HG03442 (cell line): ENCODE measurements around the gene HOXA13.

ENCODE experiments used
- ATAC-seq: cut with Tn5 transposase; IDR thresholded peaks from one replicate; pipeline ENCODE4 v1.9.1; 2021; ENCODE audit warnings: mild to moderate bottlenecking, moderate library complexity; ENCODE audit not compliant: unreplicated experiment

The HOXA13 gene

DNA sequence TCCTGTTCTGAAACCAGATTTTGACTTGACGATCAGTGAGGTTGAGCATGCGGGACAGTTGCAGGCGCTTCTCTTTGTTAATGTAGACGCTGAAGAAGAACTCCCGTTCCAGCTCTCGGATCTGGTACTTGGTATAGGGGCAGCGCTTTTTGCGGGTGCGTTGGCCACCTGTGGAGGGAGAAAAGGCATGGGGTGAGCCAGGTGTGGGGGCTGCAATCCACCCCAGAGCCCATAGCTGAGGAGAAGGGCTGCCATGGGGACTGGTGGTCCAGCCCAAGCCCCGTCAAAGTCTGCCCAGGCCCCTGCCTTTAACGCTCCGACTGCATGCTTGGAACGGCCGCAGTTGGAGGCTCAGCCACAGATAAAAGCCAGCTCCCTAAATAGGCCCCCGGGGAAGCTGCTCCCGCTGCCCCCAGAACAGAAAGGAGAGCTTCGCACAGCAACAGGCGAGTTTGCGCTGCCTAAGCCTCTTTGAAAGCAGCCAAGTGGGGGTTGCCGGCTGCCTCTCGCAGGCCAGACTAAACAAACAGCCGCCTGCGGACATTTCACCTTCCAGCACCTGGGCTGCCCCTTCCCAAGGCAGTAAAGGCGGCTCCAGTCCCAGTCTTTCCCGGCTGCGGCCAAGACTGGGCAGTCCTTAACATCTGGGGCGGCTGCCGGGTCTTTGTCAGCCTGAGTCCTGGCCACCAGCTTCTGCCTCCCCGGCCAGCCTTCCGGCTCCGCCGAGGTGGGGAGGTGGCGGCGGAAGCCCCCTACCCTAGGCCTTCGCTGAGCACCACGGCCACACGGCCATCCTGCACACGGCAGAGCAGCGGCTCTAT is 16.8 kb downstream of the HOXA13 start:
- ATAC-seq = no peak

DNA sequence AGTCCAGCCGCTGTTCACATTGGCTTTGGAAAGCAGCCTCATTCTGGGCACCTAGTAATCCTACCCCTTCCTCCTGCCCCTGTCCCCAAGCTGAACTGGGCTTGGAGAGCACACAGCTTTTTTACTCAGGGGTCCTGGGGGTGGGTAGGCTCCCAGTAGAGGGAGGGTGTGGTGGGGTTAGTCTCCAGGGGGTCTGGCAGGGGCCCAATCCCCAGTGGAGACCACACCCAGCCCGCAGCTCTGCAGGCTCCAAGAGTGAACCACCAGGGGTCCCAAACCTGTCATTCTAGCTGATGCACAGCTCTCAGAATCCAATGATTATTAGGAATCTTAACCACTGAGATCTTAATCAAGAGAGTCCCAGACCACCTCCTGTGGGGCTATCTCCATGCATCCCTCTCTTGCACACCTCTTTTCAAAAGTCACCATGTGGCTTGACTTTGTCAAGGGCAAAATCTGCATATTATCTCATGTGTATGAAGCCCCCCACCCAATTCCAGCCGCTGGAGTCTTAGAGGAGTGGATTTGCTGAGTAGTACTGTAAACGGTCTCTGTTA is 17.5 kb downstream of the HOXA13 start:
- no peak for ATAC-seq

DNA sequence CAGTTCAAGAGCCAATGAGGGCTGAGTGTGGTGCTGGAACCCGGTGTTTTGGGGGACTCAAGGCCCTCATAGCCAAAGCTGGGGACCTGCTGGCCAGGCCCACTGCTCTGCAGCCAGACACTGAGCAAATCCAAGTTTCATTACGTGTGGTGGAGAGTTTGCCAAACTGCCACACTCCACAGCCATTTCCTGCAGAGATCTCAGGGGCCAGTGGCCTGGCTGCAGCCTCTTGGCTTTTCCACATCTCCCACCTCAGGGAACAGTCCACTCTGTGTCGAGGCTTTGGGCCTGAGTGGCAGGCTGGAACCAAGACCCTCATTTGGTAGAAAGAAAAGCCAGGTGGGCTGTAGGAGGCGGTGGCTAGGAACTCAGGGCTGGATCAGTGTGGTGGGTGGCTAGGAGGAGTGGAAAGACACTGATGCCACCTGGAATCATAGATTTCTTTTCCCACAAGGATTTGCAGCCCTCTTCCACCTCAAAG is 18.1 kb downstream of the HOXA13 start:
- ATAC-seq = no peak

DNA sequence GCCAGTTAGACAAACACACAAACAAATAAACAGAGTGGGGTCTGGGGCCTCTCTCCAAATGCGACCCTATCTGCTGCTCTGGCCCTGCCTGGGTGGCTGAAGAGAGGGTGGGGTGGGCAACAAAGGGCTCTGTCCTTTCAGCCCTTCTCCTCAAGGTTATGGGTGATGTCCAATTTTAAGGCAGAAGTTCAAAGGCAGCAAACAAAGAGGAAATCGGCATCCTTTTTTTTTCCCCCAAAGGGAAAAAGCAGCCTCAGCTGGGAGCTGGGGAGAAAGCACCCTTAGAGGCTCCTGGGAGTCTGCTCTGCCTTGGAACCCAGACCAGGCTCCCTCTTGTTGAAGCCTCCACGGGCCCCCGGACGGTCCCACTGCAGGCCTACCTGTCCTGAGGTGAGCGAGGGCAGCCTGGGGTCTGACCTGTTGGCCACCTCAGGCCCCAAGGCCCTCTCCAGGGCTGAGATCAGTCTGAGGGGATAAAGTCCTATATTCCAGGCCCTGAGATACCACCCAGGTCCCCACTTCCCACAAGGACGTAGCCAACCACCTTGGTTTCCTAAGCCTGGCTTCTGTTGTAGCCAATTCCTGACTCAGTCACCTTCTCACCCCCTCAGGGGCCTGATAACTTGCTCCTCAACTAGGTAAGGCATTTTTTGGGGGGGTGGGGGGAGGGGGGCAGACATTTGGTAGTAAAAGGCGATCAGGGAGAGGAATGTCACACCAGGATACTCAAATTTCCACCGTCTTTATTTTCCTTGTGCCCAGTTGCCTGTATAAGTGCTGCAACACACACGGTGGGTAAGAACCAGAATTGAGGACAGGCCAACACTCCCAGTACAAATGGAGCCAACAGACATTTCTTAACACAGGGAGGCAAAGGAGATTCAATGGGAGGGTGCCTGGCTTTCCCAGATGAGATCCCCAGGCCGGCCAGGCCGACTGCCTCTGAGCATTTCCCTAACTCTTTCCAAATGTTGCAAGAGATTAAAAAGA is 19.2 kb downstream of the HOXA13 start:
- ATAC-seq = no peak

DNA sequence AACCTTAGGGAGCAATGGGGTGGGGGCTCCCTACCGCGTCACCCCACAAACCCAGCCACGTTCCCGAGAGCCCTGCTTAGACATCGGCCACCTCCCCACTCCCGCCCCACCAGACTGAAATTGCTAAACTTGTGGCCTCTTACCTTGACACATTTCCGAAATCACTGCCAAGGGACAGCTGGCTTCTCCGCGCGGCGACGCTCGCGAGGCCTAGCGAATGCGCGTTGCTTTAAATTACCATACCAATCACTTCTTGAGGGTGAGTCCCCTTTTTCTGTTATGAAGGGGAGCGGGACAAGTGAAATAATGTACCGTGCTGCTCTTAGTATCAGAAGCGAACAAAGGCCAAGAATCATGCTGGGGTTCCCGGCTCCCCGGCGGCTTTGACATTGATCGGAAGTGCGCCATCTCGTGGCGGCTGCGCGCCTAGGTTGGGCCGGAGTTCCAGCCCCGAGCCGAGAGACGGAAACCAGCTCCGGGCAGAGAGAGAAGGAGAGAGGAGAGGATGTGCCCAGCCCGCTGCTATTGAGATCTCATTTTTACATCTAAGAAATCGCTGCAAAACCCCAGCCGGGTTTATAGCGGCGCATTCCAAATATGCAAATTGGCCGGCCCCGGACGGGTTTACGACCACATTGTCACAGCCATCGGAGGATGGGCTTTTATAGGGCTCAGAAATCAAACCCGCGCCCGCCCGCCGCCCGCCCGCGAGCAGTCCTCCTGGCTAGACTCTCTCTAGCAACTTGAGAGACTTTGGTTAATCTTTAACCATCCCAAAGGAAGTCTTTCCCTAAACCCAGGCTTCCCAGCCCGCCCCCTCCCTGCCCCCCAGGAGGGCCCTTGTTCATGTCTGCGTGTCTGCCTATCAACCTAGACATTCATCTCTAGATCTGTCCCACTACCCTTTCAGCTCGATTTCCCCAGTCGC is 20.1 kb downstream of the HOXA13 start:
- ATAC-seq = no peak

DNA sequence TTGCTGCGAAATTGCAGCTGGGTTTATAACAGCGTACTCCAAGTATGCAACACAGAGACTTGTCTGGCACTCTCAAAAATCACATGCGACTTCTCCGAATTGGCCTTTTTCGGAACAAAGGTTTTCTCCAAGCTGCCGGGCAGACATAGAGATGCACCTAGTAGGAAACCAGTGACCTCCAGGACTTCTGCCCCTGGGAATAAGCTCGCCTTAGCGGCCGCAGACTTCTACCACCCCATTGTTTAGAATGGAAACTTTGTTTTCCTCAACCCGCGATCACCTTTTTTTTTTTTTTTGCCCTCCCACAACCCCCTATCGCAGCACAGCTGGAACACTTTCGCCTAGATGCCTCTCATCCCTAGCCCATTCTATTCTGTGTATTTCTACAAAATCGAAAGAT is 20.9 kb downstream of the HOXA13 start:
- ATAC-seq = no peak

DNA sequence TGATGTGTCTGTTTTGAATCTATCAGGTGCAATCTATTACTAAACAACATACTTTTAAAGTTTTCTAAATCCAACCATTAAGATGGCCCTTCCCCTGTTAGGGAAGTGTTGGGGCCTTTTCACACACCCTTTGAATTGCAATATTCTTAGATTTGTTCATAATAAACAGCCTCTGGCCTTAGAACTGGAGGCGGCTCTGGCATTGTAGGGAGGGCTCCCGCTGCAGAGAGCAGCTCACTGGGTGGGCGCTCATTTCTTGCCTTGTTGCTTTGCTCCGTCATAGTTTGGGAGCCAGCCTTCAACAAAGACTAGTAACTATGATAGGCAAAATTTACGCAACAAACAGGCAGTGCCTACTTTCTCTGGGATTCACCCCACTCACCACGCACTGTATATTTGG is 21.5 kb downstream of the HOXA13 start:
- ATAC-seq = no peak

DNA sequence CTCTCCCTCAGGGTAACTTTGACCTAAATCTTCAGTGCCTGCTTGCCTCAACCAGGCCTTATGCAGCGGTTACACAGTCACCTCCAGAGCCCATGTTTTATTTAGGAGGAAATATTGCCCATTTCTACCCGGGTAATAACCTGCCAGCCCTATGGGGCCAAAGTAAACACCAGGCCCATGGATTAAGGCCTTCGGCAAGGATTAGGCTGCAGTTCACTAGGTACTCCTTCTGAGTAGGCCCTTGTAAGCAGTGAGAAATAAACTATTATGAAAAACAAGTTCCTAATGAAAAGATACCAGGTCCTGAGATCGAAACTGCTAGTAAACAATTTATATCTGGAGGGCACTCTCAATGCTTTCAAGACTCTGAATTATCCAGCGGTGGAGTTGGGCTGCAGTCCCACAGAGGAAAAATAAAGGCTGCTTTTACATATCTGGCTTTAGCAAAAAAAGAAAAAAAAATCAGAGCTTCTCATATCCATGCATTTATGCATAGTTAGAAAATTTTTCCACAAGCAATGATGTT is 22.0 kb downstream of the HOXA13 start:
- ATAC-seq = no peak

DNA sequence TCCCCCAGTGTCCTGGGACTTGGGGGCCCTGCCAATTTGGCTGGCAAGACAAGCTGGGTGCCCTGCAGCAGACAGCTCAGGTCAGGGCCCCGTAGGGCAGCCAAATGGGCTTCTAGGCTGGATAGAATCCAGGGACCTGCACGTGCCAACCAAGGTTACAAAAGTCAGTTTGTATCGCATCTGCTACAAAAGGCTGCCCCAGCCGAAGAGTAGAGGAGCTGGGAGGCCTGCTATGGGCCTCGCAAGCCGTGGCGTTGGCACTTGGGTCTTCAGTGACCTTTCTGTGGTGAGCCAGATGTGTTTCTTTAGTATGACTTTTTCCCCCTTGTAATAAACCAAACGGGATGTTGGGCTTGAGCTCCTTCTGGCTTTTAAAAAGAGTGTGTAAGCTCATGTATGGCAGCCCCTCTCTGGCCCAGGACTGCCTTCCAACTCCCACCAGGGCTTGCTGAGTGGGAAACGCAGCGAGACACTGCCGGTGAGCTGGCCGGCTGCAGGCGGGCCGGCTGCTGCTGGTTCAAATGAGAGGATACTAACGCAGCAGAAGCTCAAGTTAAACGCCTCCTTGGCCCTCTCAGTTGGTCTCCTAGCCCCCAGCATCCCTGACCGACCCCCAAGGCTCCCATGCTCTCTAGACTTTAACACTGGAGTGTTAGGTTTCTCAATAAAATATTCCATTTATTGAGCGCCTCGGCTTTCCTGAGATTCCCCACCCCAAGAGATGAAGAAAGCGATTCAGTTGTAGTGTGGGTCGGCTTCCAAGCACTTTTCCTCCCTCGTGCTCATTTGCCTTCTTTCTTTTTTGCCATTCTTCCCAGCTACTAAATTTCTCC is 22.7 kb downstream of the HOXA13 start:
- ATAC-seq = no peak

DNA sequence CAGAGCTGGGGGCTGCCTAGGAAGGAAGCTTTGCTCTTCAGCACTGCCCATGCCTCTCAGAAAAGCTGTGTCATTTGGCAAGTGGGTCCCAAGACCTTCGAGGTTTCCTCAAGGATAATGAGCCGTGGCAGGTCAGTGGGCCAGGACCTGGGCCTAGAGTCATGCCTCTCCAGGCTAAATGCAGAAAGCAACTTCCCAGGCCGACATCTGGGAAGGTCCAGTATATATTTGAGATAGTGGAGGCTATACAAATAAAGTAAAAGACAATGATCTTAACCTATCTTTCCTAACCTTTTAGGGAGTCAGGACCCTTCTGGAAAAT is 23.4 kb downstream of the HOXA13 start:
- no peak for ATAC-seq

DNA sequence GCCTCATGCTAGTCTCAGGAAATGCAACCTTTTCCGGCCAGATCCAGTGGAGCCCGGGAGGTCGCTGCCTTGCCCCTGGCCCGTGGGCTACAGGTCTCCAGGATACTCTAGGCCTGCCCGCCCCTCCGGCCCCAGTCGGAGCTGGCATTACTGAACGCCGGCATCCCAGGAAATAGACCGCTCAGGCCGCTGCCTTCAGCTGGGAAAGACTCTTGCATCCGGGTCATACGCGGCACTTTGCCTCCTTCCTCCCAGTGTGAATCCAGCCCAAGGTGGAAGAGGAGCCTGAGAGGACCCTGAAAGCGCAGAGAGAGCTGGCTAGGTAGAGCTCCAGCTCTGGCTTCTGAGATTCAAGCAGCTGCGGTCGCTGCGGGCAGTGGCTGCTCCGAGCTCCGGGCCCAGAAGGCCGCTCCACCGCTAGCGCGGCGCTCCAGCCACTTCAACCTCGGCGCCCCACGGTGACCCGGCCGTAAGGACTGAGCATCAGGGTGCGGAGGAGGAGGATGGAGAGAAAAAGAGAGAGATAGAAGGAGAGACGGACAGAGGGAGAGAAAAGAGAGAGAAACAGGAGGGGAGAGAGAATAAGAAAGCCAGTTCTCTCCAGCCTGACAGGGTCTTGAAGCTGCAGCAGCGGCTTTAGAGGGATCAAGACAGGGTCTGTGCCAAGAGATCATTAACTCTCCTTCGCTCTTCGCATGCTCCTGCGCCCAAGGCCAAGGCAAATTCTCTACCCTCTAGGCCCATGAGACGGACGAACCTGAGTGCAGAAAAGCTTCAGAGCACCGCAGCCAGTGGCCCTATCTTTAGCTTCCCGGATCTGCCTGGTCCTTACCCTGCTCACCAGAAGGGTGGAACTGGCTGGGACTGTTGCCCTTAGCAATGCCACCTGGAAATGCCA is 24.0 kb downstream of the HOXA13 start:
- ATAC-seq = no peak

DNA sequence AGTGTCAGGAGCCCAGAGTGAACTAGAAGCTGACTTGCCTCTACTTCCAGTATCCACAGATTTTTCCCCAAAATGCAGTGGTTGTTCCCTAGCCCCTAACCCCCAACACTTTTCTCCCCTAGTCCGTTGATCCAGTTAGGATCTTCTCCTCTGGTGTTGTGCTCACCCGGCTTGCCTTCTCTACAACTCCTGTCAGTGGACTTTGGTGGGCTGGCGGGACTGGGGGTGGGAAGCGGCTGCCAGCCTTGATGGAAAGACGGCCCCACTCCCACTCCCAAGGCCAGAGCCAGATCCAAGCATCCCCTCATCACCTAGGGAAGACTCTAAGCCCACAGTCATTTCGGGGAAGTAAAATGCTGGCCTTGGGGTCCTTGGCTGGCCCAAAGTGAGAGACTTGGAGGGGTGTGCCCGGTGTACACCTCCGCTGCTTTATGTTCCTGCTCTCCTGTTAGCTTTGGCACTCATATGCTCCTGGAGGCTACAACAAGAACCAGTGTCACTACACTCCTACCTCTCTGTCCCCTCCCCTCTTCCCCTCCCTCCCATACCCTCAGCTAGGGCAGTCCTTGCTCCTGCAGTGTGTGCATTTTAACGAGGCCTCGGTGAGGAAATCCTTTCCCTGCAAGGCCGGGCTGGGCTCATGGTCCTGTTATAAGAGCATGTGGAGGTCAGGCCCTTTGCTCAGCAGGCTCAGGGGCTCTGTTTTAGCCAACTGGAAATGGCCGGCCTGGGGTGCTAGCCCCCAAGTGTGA is 24.8 kb downstream of the HOXA13 start:
- no peak for ATAC-seq

DNA sequence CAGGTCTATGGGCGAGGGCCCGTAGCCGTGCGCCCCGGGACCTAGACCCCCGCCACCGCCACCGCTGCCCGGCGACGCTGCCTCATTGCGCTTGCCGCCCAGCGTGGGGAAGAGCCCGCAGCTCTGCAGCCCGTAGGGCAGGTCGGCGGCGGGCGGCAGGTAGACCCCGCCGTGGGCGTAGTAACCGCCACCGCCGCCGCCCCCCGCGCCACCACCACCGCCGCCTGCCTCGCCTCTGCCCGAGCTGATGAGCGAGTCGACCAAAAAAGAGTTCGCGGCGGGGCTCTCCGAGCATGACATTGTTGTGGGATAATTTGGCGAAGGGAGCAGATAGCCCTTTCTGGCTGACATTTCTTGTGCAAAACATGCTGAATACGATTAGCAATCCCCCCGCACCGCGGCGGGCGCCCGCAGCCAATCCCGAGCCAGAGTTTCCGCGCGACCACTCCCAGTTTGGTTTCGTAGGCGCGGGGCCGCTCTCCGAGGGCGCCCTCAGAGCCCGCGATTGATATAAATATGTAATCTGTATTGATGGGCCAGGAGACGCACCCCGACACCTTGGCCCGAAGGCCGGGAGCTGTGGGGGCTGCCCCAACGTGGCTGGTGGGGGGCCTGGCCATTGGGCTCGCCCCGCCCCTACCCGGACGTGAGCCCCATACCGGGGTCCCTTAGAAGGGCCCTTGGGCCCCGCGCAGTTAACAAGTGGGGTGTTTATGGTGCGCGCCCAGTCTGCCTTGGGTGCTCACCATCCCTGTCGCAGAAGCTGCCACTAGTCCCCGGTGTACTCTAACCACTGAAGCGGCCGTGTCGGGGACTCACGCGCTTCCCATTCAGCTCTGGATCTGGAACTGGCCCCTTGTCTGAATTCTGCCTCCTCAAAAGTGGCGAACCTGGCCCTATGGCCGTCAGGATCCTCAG is 25.7 kb downstream of the HOXA13 start, which contains the start of gene HOXA10:
HOXA10 (minus strand) TSS at position 365 of the 918 bp plus-strand sequence; CDS start at position 351, 14 bp downstream.
- no peak for ATAC-seq

DNA sequence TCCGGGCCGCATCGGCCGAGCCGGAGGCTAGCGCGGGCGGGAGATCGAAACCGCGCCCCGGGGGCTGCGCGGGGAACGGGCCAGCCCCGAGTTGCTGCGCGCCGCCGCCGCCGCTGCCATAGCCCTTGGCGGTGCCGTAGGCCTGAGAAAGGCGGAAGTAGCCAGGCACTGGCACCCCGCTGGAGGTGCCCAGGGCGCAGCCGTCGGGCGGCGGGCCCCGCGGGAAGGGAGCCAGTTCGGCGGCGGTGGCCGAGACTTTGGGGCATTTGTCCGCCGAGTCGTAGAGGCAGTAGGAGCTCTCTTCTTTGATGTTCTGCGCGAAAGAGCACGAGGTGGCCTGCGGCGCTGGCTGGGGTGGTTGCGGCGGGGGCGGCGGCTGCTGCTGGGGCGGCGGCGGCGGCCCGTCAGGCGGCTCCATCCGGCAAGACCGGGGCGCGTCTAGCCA is 26.4 kb downstream of the HOXA13 start:
- ATAC-seq = no peak

DNA sequence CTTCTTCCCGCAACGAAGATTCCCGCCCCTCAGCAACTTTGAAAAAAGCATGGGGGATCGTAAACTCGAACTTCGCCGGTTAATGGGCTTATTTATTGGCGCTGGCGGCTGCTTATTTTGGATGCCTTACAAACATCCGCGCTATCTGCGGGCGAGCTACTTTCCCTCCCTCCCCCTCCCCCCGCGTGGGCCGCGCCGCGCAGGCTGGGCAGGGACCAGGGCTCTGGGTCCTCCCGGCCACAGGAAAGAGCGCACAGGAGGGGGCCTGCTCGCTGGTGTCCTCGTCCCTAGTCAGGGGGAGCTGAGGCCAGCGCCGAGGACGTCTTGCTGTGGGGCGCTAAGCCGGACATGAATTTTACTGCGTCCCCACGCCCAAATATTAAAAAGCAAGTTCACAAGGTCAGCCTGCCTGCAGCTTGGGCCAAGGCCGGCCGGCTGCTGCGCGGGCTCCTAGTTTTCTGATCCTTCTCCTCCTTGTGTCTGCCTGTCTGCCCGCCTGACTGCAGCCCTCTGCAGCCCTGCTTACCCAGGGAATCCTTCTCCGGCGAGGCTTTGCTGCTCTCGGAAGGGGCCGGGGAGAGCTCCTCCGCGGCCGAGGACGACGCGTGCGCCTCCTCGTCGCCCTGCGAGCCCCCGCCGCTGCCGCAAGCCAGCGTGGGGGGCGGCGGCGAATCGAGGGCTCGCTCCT is 26.9 kb downstream of the HOXA13 start:
- no peak for ATAC-seq

DNA sequence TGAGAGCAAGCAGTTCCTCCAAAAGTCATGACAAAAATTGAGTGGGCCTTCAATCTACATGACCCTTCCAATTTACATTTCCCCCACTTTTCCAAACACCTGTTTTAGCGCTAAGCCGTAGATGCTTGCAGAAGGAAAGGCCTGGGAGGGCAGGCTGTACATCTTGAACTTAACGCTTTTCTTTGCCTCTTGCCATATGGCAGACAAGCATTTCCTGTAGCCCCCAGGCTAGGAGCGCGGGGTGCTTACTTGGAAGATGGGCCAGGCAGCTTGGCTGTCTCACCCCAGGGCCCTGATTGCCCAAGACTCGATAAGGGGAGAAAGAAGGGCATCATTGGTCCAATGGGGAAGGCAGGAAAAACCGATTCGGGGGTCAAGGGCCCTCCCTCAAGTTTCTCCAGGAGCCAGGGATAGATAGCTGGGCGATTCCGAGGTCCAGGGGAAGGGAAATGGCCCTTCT is 27.5 kb downstream of the HOXA13 start:
- ATAC-seq = no peak
